Measurements from ENCODE around the gene CFAP68. TPM values are rescaled to one million over a fixed set of nuclear protein-coding genes. Genes with fewer than 3 reads are reported as not detected.
"Not testable (repeated sequence)": the region's sequence is repeated elsewhere in the genome, so short reads cannot be mapped to it uniquely, and the experiment has no call there.

Gene CFAP68
- total RNA-seq, 4 donors from 2014 or later = 0.29 to 22.8 (median 4.2) TPM

GRCh38 chr11:111878385-111878848 is 924 bp upstream of the CFAP68 start:
- Histone ChIP-seq H3K36me3 (no peaks in the 10 kb centered on the region), H3K9me3 (no peaks in the 10 kb centered on the region), H3K27me3 (no peaks in the 10 kb centered on the region), H3K4me3 (peak overlapping the region; percentile 59 to 76), H3K27ac (peak overlapping the region; percentile 96), H3K4me1 (peaks cover 0 to 6% of the 10 kb centered on the region in 2 donors)
- TF ChIP-seq POLR2A (IDR thresholded peaks at IDR 0.05) = no peak
- TF ChIP-seq, protein P1, sequence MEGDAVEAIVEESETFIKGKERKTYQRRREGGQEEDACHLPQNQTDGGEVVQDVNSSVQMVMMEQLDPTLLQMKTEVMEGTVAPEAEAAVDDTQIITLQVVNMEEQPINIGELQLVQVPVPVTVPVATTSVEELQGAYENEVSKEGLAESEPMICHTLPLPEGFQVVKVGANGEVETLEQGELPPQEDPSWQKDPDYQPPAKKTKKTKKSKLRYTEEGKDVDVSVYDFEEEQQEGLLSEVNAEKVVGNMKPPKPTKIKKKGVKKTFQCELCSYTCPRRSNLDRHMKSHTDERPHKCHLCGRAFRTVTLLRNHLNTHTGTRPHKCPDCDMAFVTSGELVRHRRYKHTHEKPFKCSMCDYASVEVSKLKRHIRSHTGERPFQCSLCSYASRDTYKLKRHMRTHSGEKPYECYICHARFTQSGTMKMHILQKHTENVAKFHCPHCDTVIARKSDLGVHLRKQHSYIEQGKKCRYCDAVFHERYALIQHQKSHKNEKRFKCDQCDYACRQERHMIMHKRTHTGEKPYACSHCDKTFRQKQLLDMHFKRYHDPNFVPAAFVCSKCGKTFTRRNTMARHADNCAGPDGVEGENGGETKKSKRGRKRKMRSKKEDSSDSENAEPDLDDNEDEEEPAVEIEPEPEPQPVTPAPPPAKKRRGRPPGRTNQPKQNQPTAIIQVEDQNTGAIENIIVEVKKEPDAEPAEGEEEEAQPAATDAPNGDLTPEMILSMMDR (IDR thresholded peaks at IDR 0.05) = no peak
- intact Hi-C loops (cut with DNase I; ENCODE audit: low total_unique reads) = loop anchor here (10.0 kb wide), 2 partner anchors 56 to 206 kb away; partner anchors contain the start of genes DIXDC1, SDHD and TIMM8B
- DNase-seq = no peak

- Histone ChIP-seq H3K36me3 (no peaks in the 10 kb centered on the region), H3K27ac (peak overlapping the region; percentile 96), H3K9me3 (no peaks in the 10 kb centered on the region), H3K27me3 (no peaks in the 10 kb centered on the region), H3K4me1 (peaks cover 0 to 6% of the 10 kb centered on the region in 2 donors), H3K4me3 (peak overlapping the region; percentile 59 to 76)
- TF ChIP-seq POLR2A (IDR thresholded peaks at IDR 0.05) = no peak
- TF ChIP-seq, protein P1 (IDR thresholded peaks at IDR 0.05) = no peak
- DNase-seq = no peak
- intact Hi-C loops (cut with DNase I; ENCODE audit: low total_unique reads) = loop anchor here (10.0 kb wide), 2 partner anchors 55 to 205 kb away; partner anchors contain the start of genes DIXDC1, SDHD and TIMM8B
These were observed 258 bp downstream of the CFAP68 start for GRCh38 chr11:111879637-111879960.

DNA sequence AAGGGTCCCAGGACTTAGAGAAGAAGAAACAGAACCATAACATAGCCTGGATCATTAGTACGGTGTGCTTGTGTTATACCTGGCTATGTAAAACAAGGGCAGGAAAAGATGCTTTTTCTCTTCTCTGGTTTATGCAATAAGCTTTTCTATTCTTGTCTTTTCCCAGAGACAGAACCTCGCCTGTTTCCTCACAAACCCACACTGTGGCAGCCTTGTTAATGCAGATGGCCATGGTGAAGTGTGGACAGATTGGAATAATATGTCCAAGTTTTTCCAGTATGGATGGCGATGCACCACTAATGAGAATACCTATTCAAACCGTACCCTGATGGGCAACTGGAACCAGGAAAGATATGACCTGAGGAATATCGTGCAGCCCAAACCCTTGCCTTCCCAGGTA is 2.9 kb downstream of the CFAP68 start:
- Histone ChIP-seq H3K4me3 (no peak overlapping the region), H3K9me3 (no peaks in the 10 kb centered on the region), H3K27me3 (no peaks in the 10 kb centered on the region), H3K27ac (no peak overlapping the region), H3K36me3 (no peaks in the 10 kb centered on the region), H3K4me1 (peaks cover 0 to 6% of the 10 kb centered on the region in 2 donors)
- intact Hi-C loops (cut with DNase I; ENCODE audit: low total_unique reads) = no loop called here
- no peak for TF ChIP-seq POLR2A (IDR thresholded peaks at IDR 0.05)
- TF ChIP-seq, protein P1 (IDR thresholded peaks at IDR 0.05) = no peak
- DNase-seq = no peak

- H3K9me3 ChIP-seq; H3K4me3 ChIP-seq; DNase-seq; H3K27ac ChIP-seq; H3K27me3 ChIP-seq; H3K4me1 ChIP-seq; intact Hi-C loops (cut with DNase I; ENCODE audit: low total_unique reads); H3K36me3 ChIP-seq: not testable (repeated sequence)
These were observed 5.7 kb downstream of the CFAP68 start for GRCh38 chr11:111885053-111885452.

- TF ChIP-seq, protein P1 (IDR thresholded peaks at IDR 0.05) = no peak
- no peak for TF ChIP-seq POLR2A (IDR thresholded peaks at IDR 0.05)
- no peaks in the 10 kb centered on the region for H3K27me3 ChIP-seq
- no peak for DNase-seq
- H3K27ac ChIP-seq = no peak overlapping the region
- intact Hi-C loops (cut with DNase I; ENCODE audit: low total_unique reads) = no loop called here
- H3K9me3 ChIP-seq = no peaks in the 10 kb centered on the region
- no peaks in the 10 kb centered on the region for H3K36me3 ChIP-seq
- H3K4me1 ChIP-seq = no peaks in the 10 kb centered on the region
- H3K4me3 ChIP-seq = no peak overlapping the region
These were observed 6.7 kb downstream of the CFAP68 start for GRCh38 chr11:111886032-111886431.

GRCh38 chr11:111886844-111887243 is 7.5 kb downstream of the CFAP68 start:
- TF ChIP-seq, protein P1 (IDR thresholded peaks at IDR 0.05) = no peak
- no peak for TF ChIP-seq POLR2A (IDR thresholded peaks at IDR 0.05)

More at GRCh38 chr11:111886844-111887243, 7.5 kb downstream of the CFAP68 start:
- H3K4me1 ChIP-seq = no peaks in the 10 kb centered on the region
- H3K27me3 ChIP-seq = no peaks in the 10 kb centered on the region
- no peaks in the 10 kb centered on the region for H3K36me3 ChIP-seq
- H3K4me3 ChIP-seq = no peak overlapping the region
- intact Hi-C loops (cut with DNase I; ENCODE audit: low total_unique reads) = no loop called here
- DNase-seq = no peak
- H3K9me3 ChIP-seq = no peaks in the 10 kb centered on the region
- H3K27ac ChIP-seq = no peak overlapping the region

Data from uterus (tissue), 4 donors.